ENCODE results near the gene ATE1. TPM values are rescaled to one million over a fixed set of nuclear protein-coding genes. Genes with fewer than 3 reads are reported as not detected.

Gene ATE1
- total RNA-seq, 2 experiments from 2014 or later: 18.5 to 20.9 TPM

DNA sequence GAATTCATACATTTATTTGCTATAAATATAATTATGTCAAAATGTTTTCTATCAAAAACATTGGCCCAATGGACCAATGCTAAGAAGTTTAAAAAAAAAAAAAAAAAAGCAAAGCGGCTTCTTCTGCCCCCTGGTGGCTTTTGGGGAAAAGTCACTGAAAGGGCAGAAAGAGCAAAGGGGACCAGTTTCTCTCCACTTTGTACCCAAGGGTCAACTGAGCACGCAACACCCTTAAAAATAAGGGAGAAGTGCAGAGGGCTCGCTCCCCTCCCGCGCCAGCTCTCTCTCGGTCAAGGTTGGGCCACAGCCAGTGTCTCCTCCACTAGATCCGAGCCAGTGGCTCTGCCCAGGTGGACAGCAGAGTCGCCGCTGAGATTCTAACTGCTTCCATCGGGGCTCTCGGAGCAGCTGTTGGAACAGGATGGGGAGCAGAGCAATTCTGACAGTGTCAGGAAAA is 193.2 kb downstream of the ATE1 start:
- Mint-ChIP-seq H3K36me3 (ENCODE audit: low read depth) (no peaks in the 10 kb centered on the region), H3K27ac (no peak overlapping the region), H3K4me3 (no peak overlapping the region), H3K4me1 (ENCODE audit: low read depth) (peaks cover 4% of the 10 kb centered on the region), H3K9me3 (no peaks in the 10 kb centered on the region), H3K27me3 (peaks cover 39% of the 10 kb centered on the region)
- ATAC-seq (ENCODE audit: poor library complexity) (no peak), DNase-seq (peak in 2 of 14 experiments; percentile 16 to 21)
- Histone ChIP-seq H3K27ac (ENCODE audit: low read depth in 1 of 2, low read length in 2 of 2) (no peak overlapping the region), H3K4me1 (ENCODE audit: insufficient read depth, low read length) (no peaks in the 10 kb centered on the region), H3K27me3 (ENCODE audit: control insufficient read depth in 1 of 2, insufficient read depth in 2 of 2, low read length in 2 of 2) (peaks cover 0 to 4% of the 10 kb centered on the region in 2 experiments), H3K4me3 (ENCODE audit: low read length) (no peak overlapping the region), H3K9me3 (ENCODE audit: control insufficient read depth in 1 of 2, insufficient read depth in 1 of 2, low read length in 2 of 2) (peaks cover 0 to 6% of the 10 kb centered on the region in 2 experiments), H3K36me3 (ENCODE audit: insufficient read depth, low read length) (no peaks in the 10 kb centered on the region)
- POLR2A ChIA-PET: no interaction called here
- peak; percentile 59 for TF ChIP-seq CTCF (IDR thresholded peaks at IDR 0.05)
- intact Hi-C loops (cut with DNase I, micrococcal nuclease): loop anchor here (2.0 to 5.0 kb wide), 2 partner anchors 792 kb away; no protein-coding TSS in a partner anchor
- CTCF ChIA-PET: interaction anchor here (0.7 kb wide), 1 partner anchor 8 kb away, joined by 3 read pairs; no protein-coding TSS in a partner anchor

GRCh38 chr10:121732656-121733445 is 195.0 kb downstream of the ATE1 start:
- Mint-ChIP-seq H3K27me3 (peaks cover 39% of the 10 kb centered on the region), H3K27ac (no peak overlapping the region), H3K4me3 (no peak overlapping the region), H3K4me1 (ENCODE audit: low read depth) (no peaks in the 10 kb centered on the region), H3K9me3 (no peaks in the 10 kb centered on the region), H3K36me3 (ENCODE audit: low read depth) (no peaks in the 10 kb centered on the region)
- intact Hi-C loops (cut with DNase I, micrococcal nuclease): no loop called here
- ATAC-seq (ENCODE audit: poor library complexity) (no peak), DNase-seq (no peak)
- CTCF ChIA-PET: no interaction called here
- Histone ChIP-seq H3K36me3 (ENCODE audit: insufficient read depth, low read length) (no peaks in the 10 kb centered on the region), H3K9me3 (ENCODE audit: control insufficient read depth in 1 of 2, insufficient read depth in 1 of 2, low read length in 2 of 2) (peaks cover 0 to 6% of the 10 kb centered on the region in 2 experiments), H3K4me3 (ENCODE audit: low read length) (no peak overlapping the region), H3K4me1 (ENCODE audit: insufficient read depth, low read length) (no peaks in the 10 kb centered on the region), H3K27ac (ENCODE audit: low read depth in 1 of 2, low read length in 2 of 2) (no peak overlapping the region), H3K27me3 (ENCODE audit: control insufficient read depth in 1 of 2, insufficient read depth in 2 of 2, low read length in 2 of 2) (peaks cover 0 to 4% of the 10 kb centered on the region in 2 experiments)
- POLR2A ChIA-PET: no interaction called here
- TF ChIP-seq CTCF (IDR thresholded peaks at IDR 0.05): no peak

DNA sequence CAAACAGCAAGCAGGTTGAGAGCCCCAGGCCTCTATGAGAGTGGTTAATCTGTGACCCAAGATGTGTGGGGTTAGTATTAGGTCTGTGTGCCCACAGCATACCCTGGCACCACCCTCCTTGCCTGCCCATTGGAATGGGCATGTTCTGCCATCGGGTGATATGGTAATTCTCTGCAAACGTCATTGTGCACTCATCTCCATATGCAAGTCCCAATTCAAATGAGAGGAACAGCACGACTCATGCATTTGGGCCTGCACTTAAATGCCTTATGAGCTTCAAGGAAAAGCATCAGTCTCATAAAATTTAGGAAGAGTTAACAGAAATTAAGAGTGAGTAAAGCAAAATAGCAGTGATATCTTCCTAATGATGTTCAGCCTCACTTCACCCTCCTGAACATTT is 195.7 kb downstream of the ATE1 start:
- Histone ChIP-seq H3K4me1 (ENCODE audit: insufficient read depth, low read length) (no peaks in the 10 kb centered on the region), H3K27ac (ENCODE audit: low read depth in 1 of 2, low read length in 2 of 2) (no peak overlapping the region), H3K27me3 (ENCODE audit: control insufficient read depth in 1 of 2, insufficient read depth in 2 of 2, low read length in 2 of 2) (peaks cover 0 to 4% of the 10 kb centered on the region in 2 experiments), H3K36me3 (ENCODE audit: insufficient read depth, low read length) (no peaks in the 10 kb centered on the region), H3K9me3 (ENCODE audit: control insufficient read depth in 1 of 2, insufficient read depth in 1 of 2, low read length in 2 of 2) (peaks cover 0 to 6% of the 10 kb centered on the region in 2 experiments), H3K4me3 (ENCODE audit: low read length) (no peak overlapping the region)
- peaks cover 39% of the 10 kb centered on the region for H3K27me3 Mint-ChIP-seq
- H3K36me3 Mint-ChIP-seq (ENCODE audit: low read depth): no peaks in the 10 kb centered on the region
- POLR2A ChIA-PET: no interaction called here
- DNase-seq: no peak
- no peak overlapping the region for H3K4me3 Mint-ChIP-seq
- H3K27ac Mint-ChIP-seq: no peak overlapping the region
- H3K9me3 Mint-ChIP-seq: no peaks in the 10 kb centered on the region
- no peak for TF ChIP-seq CTCF (IDR thresholded peaks at IDR 0.05)
- intact Hi-C loops (cut with DNase I, micrococcal nuclease): no loop called here
- ATAC-seq (ENCODE audit: poor library complexity): no peak
- CTCF ChIA-PET: no interaction called here
- no peaks in the 10 kb centered on the region for H3K4me1 Mint-ChIP-seq (ENCODE audit: low read depth)
